ENCODE measurements around the gene TYW3.

TYW3 gene

GRCh38 chr1:74732960-74733603, at the start of gene TYW3, which contains the start of gene CRYZ:
Gene TYW3, plus strand, starts transcription at chr1:74733152. Its CDS starts 93 bp downstream, at chr1:74733245.
Gene CRYZ, minus strand, starts transcription at chr1:74733050. Its CDS starts 8,229 bp downstream, at chr1:74724821.
- H3K4me3 ChIP-seq (ENCODE audit: low read length): peak within 1 kb of the TSS; percentile 89
- TF ChIP-seq CTCF (IDR thresholded peaks at IDR 0.05; ENCODE audit: insufficient read depth, low read depth, low read length, missing control alignments): peak; percentile 5
- DNase-seq (ENCODE audit: low read depth): peak; percentile 96

GRCh38 chr1:74683656-74684055, 49.3 kb upstream of the TYW3 start:
- TF ChIP-seq CTCF (IDR thresholded peaks at IDR 0.05; ENCODE audit: insufficient read depth, low read depth, low read length, missing control alignments): no peak
- no peak overlapping the region for H3K4me3 ChIP-seq (ENCODE audit: low read length)
- DNase-seq (ENCODE audit: low read depth): no peak

- DNase-seq (ENCODE audit: low read depth): no peak
- no peak for TF ChIP-seq CTCF (IDR thresholded peaks at IDR 0.05; ENCODE audit: insufficient read depth, low read depth, low read length, missing control alignments)
- no peak overlapping the region for H3K4me3 ChIP-seq (ENCODE audit: low read length)
These were observed 48.7 kb upstream of the TYW3 start for GRCh38 chr1:74684301-74684700.

GRCh38 chr1:74686928-74687327, 46.0 kb upstream of the TYW3 start:
- peak; percentile 7 for DNase-seq (ENCODE audit: low read depth)
- TF ChIP-seq CTCF (IDR thresholded peaks at IDR 0.05; ENCODE audit: insufficient read depth, low read depth, low read length, missing control alignments): no peak
- no peak overlapping the region for H3K4me3 ChIP-seq (ENCODE audit: low read length)

- H3K4me3 ChIP-seq (ENCODE audit: low read length): no peak overlapping the region
- peak; percentile 65 for DNase-seq (ENCODE audit: low read depth)
- TF ChIP-seq CTCF (IDR thresholded peaks at IDR 0.05; ENCODE audit: insufficient read depth, low read depth, low read length, missing control alignments): peak; percentile 79
These were observed 43.2 kb upstream of the TYW3 start for GRCh38 chr1:74689621-74690363.

- TF ChIP-seq CTCF (IDR thresholded peaks at IDR 0.05; ENCODE audit: insufficient read depth, low read depth, low read length, missing control alignments): no peak
- DNase-seq (ENCODE audit: low read depth): no peak
- no peak overlapping the region for H3K4me3 ChIP-seq (ENCODE audit: low read length)
These were observed 42.6 kb upstream of the TYW3 start for GRCh38 chr1:74690364-74690696.
